OCI-LY3 (cell line): Measurements from ENCODE around the gene SPI1.
A peak's percentile ranks its signal among the peaks of the same experiment; 100 is the strongest.

Source experiments
- EZH2phosphoT487 ChIP-seq: fragments of 200-600 bp; shearing (Covaris generic); IDR thresholded peaks from 2 replicates; pipeline ENCODE4 v1.6.1; 2018; ENCODE audit warnings: antibody characterized with exemption, mixed run types, low read depth
- TF ChIP-seq, protein P1 (sequence below): fragments of 200-600, 300-600 bp; sonication (generic); IDR thresholded peaks from 2 replicates; pipeline ENCODE4 v1.5.1; 2014; ENCODE audit warnings: antibody characterized with exemption, low read length, low read depth

DNA sequence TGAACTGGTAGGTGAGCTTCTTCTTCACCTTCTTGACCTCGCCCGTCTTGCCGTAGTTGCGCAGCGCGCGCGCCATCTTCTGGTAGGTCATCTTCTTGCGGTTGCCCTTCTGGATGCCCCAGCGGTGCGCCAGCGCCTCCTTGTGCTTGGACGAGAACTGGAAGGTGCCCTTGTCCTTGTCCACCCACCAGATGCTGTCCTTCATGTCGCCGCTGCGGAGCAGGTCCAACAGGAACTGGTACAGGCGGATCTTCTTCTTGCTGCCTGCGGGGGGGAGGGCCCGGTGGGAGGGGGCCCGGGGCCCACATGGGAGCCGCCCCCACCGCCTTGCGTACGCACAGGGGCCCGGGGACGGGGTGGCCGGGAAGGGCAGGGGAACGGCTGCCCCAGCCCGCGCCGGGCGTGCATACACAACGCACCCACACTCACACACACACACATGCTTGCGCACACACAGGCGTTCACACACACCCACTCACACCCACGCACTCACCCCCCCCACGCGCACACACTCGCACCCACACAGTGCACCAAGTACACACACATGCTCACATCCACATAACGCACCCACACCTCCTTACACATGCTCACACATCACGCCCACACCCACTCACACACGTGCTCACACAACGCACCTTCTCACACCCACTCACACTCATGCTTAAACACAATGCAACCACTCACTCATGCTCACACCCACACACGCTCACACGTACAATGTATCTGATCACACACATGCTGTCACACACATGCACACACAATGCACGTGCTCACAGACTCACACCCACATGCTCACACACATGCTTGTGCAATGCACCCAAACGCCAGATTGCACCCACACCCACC lies 22.8 kb downstream of the SPI1 start:
- TF ChIP-seq, protein P1, sequence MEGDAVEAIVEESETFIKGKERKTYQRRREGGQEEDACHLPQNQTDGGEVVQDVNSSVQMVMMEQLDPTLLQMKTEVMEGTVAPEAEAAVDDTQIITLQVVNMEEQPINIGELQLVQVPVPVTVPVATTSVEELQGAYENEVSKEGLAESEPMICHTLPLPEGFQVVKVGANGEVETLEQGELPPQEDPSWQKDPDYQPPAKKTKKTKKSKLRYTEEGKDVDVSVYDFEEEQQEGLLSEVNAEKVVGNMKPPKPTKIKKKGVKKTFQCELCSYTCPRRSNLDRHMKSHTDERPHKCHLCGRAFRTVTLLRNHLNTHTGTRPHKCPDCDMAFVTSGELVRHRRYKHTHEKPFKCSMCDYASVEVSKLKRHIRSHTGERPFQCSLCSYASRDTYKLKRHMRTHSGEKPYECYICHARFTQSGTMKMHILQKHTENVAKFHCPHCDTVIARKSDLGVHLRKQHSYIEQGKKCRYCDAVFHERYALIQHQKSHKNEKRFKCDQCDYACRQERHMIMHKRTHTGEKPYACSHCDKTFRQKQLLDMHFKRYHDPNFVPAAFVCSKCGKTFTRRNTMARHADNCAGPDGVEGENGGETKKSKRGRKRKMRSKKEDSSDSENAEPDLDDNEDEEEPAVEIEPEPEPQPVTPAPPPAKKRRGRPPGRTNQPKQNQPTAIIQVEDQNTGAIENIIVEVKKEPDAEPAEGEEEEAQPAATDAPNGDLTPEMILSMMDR = peak; percentile 35
- no peak for TF ChIP-seq EZH2phosphoT487
